HL-60 (cell line): ENCODE measurements around the gene MED13L.

Experiments
- DNase-seq, 2 experiments: peaks; one replicate each; pipeline ENCODE4 v3.0.0-alpha.2; 2010 to 2020; ENCODE audit warnings: low read depth in 1 of 2, low spot score in 1 of 2
- H3K27ac ChIP-seq: fragments of 250-450 bp; sonication (Bioruptor Pico); replicated peaks from 2 replicates; pipeline ENCODE4 v1.5.1; 2020; ENCODE audit warnings: mild to moderate bottlenecking, moderate library complexity
- H3K27me3 ChIP-seq: fragments of 250-450 bp; sonication (Bioruptor Pico); 2 replicates; pipeline ENCODE4 v1.5.1; 2021; ENCODE audit warnings: mild to moderate bottlenecking, moderate library complexity; ENCODE audit not compliant: insufficient read depth, poor library complexity, severe bottlenecking
- H3K4me3 ChIP-seq: replicated peaks from 2 replicates; pipeline ENCODE4 v1.5.1; 2011; ENCODE audit warnings: mild to moderate bottlenecking, control low read depth, low read length; ENCODE audit not compliant: insufficient read depth
- CTCF ChIP-seq: IDR thresholded peaks from one replicate; pipeline ENCODE4 v1.5.1; 2011; ENCODE audit warnings: low read length, control low read depth, inconsistent platforms; ENCODE audit not compliant: insufficient read depth
- GABPA ChIP-seq: IDR thresholded peaks from 2 replicates; pipeline ENCODE4 v1.6.1; 2012; ENCODE audit warnings: low read depth
- POLR2AphosphoS5 ChIP-seq: IDR thresholded peaks from 2 replicates; pipeline ENCODE4 v1.6.1; 2012; ENCODE audit warnings: low read depth
- REST ChIP-seq: IDR thresholded peaks from 2 replicates; pipeline ENCODE4 v1.6.1; 2012; ENCODE audit warnings: low read depth; ENCODE audit not compliant: insufficient replicate concordance
- SPI1 ChIP-seq: IDR thresholded peaks from 2 replicates; pipeline ENCODE4 v1.6.1; 2012; ENCODE audit warnings: low read depth, mild to moderate bottlenecking, borderline replicate concordance

The MED13L gene

DNA sequence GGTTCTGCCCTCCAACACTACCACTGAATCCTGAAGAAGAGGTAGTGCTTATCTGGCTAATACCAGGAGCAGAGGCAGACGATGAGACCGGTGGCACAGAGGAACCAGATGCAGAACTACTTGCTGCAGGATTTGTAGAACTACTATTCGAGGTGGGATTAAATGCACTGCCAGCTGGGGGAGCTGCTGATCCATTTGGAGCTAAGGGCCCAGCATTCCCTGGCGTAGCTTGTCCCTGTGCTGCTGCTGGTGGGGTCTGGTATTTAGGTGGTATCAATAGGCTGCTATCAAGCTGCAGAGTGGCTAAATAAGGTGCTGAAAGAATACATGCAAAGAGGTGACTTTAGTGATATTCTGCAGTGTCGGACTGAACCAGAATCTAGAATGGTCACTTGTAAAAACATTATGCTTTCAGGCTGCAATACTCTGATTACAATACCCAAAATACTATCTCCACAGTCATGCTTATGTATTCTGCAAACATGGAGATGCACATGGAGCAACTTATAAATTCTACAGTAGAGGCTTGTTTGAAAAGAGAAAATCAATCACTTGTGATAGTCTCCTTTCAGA is 294.2 kb downstream of the MED13L start:
- no peak for TF ChIP-seq REST
- peak; percentile 10 for TF ChIP-seq CTCF
- no peak overlapping the region for H3K27ac ChIP-seq
- DNase-seq, result peak in 1 of 2 experiments; percentile 16

DNA sequence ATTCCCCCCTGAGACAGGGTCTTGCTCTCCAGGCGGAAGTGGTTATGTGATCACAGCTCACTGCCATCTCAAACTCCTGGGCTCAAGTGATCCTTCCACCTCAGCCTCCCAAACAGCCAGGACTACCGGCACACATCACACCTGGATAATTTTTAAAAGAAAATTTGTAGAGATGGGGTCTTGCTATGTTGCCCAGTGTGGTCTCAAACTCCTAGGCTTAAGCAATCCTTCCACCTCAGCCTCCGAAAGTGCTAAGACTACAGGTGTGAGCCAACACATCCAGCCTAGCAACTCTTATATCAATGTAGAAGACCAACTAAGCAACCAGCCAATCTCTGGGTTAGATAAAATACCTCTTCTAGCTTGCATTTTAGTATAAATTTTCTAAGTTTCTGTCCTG is 297.2 kb downstream of the MED13L start:
- Histone ChIP-seq H3K4me3 (no peak overlapping the region), H3K27ac (no peak overlapping the region), H3K27me3 (no peaks in the 10 kb centered on the region)
- TF ChIP-seq GABPA, result no peak
- TF ChIP-seq CTCF, result no peak
- TF ChIP-seq REST, result no peak
- TF ChIP-seq POLR2AphosphoS5, result no peak
- DNase-seq, result no peak

More for the DNA sequence above, 294.2 kb downstream of the MED13L start:
- Histone ChIP-seq H3K27me3 (no peaks in the 10 kb centered on the region), H3K4me3 (no peak overlapping the region)

GRCh38 chr12:115979851-115980250 is 297.6 kb downstream of the MED13L start:
- H3K27me3 ChIP-seq, result no peaks in the 10 kb centered on the region
- no peak for DNase-seq
- H3K27ac ChIP-seq, result no peak overlapping the region
- H3K4me3 ChIP-seq, result no peak overlapping the region
- TF ChIP-seq REST (no peak), SPI1 (no peak), GABPA (no peak), POLR2AphosphoS5 (no peak), CTCF (no peak)
